Endodermal cell (in vitro differentiated cells): ENCODE results near the gene HSD17B1. TPM values are rescaled to one million over a fixed set of nuclear protein-coding genes. Genes with fewer than 3 reads are reported as not detected.

Experiments
- DNase-seq: peaks from one replicate; pipeline ENCODE4 v3.0.0-alpha.2; 2017
- H3K27ac ChIP-seq: 2 replicates; pipeline ENCODE4 v1.5.1; 2013; ENCODE audit warnings: mild to moderate bottlenecking, low read depth, low read length, moderate library complexity
- H3K27me3 ChIP-seq: 2 replicates; pipeline ENCODE4 v1.6.1; 2013; ENCODE audit warnings: mild to moderate bottlenecking, low read length, moderate library complexity; ENCODE audit not compliant: insufficient read depth, control insufficient read depth, poor library complexity, severe bottlenecking
- H3K36me3 ChIP-seq: 2 replicates; pipeline ENCODE4 v1.7.0; 2013; ENCODE audit warnings: mild to moderate bottlenecking, low read length, moderate library complexity; ENCODE audit not compliant: control insufficient read depth, insufficient read depth
- H3K4me1 ChIP-seq: one replicate; pipeline ENCODE4 v1.7.0; 2013; ENCODE audit warnings: low read length; ENCODE audit not compliant: control insufficient read depth, insufficient read depth
- H3K4me3 ChIP-seq: 2 replicates; pipeline ENCODE4 v1.5.1; 2013; ENCODE audit warnings: mild to moderate bottlenecking, low read length, moderate library complexity
- H3K9ac ChIP-seq: 2 replicates; pipeline ENCODE4 v1.6.1; 2013; ENCODE audit warnings: mild to moderate bottlenecking, low read length, moderate library complexity; ENCODE audit not compliant: poor library complexity, severe bottlenecking; ENCODE audit errors: extremely low read depth
- H3K9me3 ChIP-seq: 2 replicates; pipeline ENCODE4 v1.6.1; 2013; ENCODE audit warnings: mild to moderate bottlenecking, low read length, moderate library complexity; ENCODE audit not compliant: control insufficient read depth
- H3K27ac Mint-ChIP-seq: 2 replicates; pipeline ENCODE4 v1.8.0; 2020; ENCODE audit warnings: mixed read lengths
- H3K27me3 Mint-ChIP-seq: 2 replicates; pipeline ENCODE4 v1.8.0; 2021; ENCODE audit warnings: mild to moderate bottlenecking, mixed read lengths; ENCODE audit not compliant: insufficient read depth
- H3K36me3 Mint-ChIP-seq: 2 replicates; pipeline ENCODE4 v1.8.0; 2020; ENCODE audit warnings: low read depth, mixed read lengths
- H3K4me1 Mint-ChIP-seq: 2 replicates; pipeline ENCODE4 v1.8.0; 2020; ENCODE audit warnings: mixed read lengths
- H3K4me3 Mint-ChIP-seq: 2 replicates; pipeline ENCODE4 v1.8.0; 2020; ENCODE audit warnings: mild to moderate bottlenecking, moderate library complexity, mixed read lengths
- H3K9me3 Mint-ChIP-seq: 2 replicates; pipeline ENCODE4 v1.8.0; 2020; ENCODE audit warnings: mild to moderate bottlenecking, mixed read lengths
- CTCF ChIP-seq: fragments of 200-600 bp; sonication (generic); conservative IDR thresholded peaks from 2 replicates; pipeline ENCODE4 v1.5.0; 2021; ENCODE audit warnings: antibody characterized with exemption, mild to moderate bottlenecking
- WGBS, 2 experiments: methylation state at CpG; one replicate each; pipeline versions ENCODE4 v1.1.5 to v1.1.7; 2013; ENCODE audit warnings: missing lambda C conversion rate in 2 of 2, mixed read lengths in 1 of 2; ENCODE audit not compliant: insufficient coverage in 1 of 2, insufficient read length in 1 of 2; 5-methylcytosine and 5-hydroxymethylcytosine counted together
- total RNA-seq, 2 donors: library from RNA; stranded (reverse); fragmentation: NEBNext Ultra II Directional in 1 of 2; extraction: Animal tissue kit (Norgen Biotek cat#: 25700) in 1 of 2; gene quantifications; 2 replicates in 1 of 2; 3 replicates in 1 of 2; pipeline ENCODE4 v1.2.1, GENCODE V29; 2021

Gene HSD17B1
- total RNA-seq, 2 donors from 2014 or later, result 2.4 to 2.8 TPM

- Histone ChIP-seq H3K4me3 (no peak overlapping the region), H3K9me3 (no peaks in the 10 kb centered on the region), H3K36me3 (peaks cover 21% of the 10 kb centered on the region), H3K4me1 (peaks cover 8% of the 10 kb centered on the region), H3K9ac (no peak overlapping the region), H3K27ac (no peak overlapping the region), H3K27me3 (no peaks in the 10 kb centered on the region)
- H3K4me1 Mint-ChIP-seq, result peaks cover 9% of the 10 kb centered on the region
- 92 to 100% methylated on average over 5 to 11 of the region's 11 CpGs for WGBS, 2 experiments
- no peak overlapping the region for H3K27ac Mint-ChIP-seq
- DNase-seq, result no peak
- no peaks in the 10 kb centered on the region for H3K9me3 Mint-ChIP-seq
- peaks cover 40% of the 10 kb centered on the region for H3K36me3 Mint-ChIP-seq
- no peak for TF ChIP-seq CTCF
- H3K4me3 Mint-ChIP-seq, result no peak overlapping the region
- no peaks in the 10 kb centered on the region for H3K27me3 Mint-ChIP-seq
These were observed 38.4 kb upstream of the HSD17B1 start for GRCh38 chr17:42514279-42514678.

GRCh38 chr17:42514867-42515266 is 37.9 kb upstream of the HSD17B1 start:
- H3K4me1 Mint-ChIP-seq, result peaks cover 15% of the 10 kb centered on the region
- no peaks in the 10 kb centered on the region for H3K9me3 Mint-ChIP-seq
- H3K27ac Mint-ChIP-seq, result no peak overlapping the region
- Histone ChIP-seq H3K9me3 (no peaks in the 10 kb centered on the region), H3K27me3 (no peaks in the 10 kb centered on the region), H3K4me1 (peaks cover 13% of the 10 kb centered on the region), H3K27ac (no peak overlapping the region), H3K4me3 (no peak overlapping the region), H3K36me3 (peaks cover 16% of the 10 kb centered on the region), H3K9ac (no peak overlapping the region)
- DNase-seq, result no peak
- no peaks in the 10 kb centered on the region for H3K27me3 Mint-ChIP-seq
- WGBS, 2 experiments, result 94 to 99% methylated on average over 8 of the region's 8 CpGs
- peaks cover 34% of the 10 kb centered on the region for H3K36me3 Mint-ChIP-seq
- TF ChIP-seq CTCF, result no peak
- H3K4me3 Mint-ChIP-seq, result no peak overlapping the region

- peaks cover 22% of the 10 kb centered on the region for H3K4me1 Mint-ChIP-seq
- no peak overlapping the region for H3K27ac Mint-ChIP-seq
- peak; percentile 99 for TF ChIP-seq CTCF
- DNase-seq, result peak; percentile 98
- H3K36me3 Mint-ChIP-seq, result peaks cover 36% of the 10 kb centered on the region
- Histone ChIP-seq H3K27me3 (no peaks in the 10 kb centered on the region), H3K4me1 (peaks cover 19% of the 10 kb centered on the region), H3K4me3 (no peak overlapping the region), H3K9ac (no peak overlapping the region), H3K27ac (no peak overlapping the region), H3K36me3 (peaks cover 19% of the 10 kb centered on the region), H3K9me3 (no peaks in the 10 kb centered on the region)
- H3K9me3 Mint-ChIP-seq, result no peaks in the 10 kb centered on the region
- no peaks in the 10 kb centered on the region for H3K27me3 Mint-ChIP-seq
- H3K4me3 Mint-ChIP-seq, result no peak overlapping the region
- WGBS, 2 experiments, result 36% methylated on average over 4 to 9 of the region's 9 CpGs
These were observed 35.2 kb upstream of the HSD17B1 start for GRCh38 chr17:42517516-42517915.
